GM12878 (cell line): ENCODE measurements around the gene STIL. TPM values are rescaled to one million over a fixed set of nuclear protein-coding genes. Genes with fewer than 3 reads are reported as not detected.

Experiments used
- ATAC-seq: fragments of 200-7000 bp; cut with Tn5 transposase; 3 replicates; pipeline ENCODE4 v1.9.1; 2020; ENCODE audit warnings: mild to moderate bottlenecking, moderate library complexity
- BruUV-seq: library from RNA; stranded (reverse); fragments of 400-500 nt; replicated peaks from 2 replicates; lab custom pipeline; 2021; lab: Mats Ljungman, UMichigan
- CTCF ChIA-PET: fragments of 300-600 bp; sonication (Branson Sonifier 250); formaldehyde crosslinking; extraction: SDS; loops from one replicate; lab custom pipeline; 2021; ENCODE audit warnings: inconsistent platforms; lab: Yijun Ruan, JAX
- POLR2A ChIA-PET: fragments of 350-600 bp; formaldehyde crosslinking; extraction: SDS; loops from one replicate; lab custom pipeline; 2021; ENCODE audit warnings: inconsistent platforms; lab: Charles Lee
- RAD21 ChIA-PET: fragments of 300-600 bp; sonication (Branson Sonifier 250); formaldehyde crosslinking; loops from one replicate; lab custom pipeline; 2023; ENCODE audit warnings: antibody characterized with exemption; ENCODE audit not compliant: unreplicated experiment; lab: Charles Lee
- SMC1A ChIA-PET: fragments of 300-600 bp; sonication (Branson Sonifier 250); formaldehyde crosslinking; loops from one replicate; lab custom pipeline; 2023; ENCODE audit not compliant: unreplicated experiment, uncharacterized antibody; lab: Charles Lee
- DNase-seq: peaks from one replicate; pipeline ENCODE4 v3.0.0-alpha.2; 2011; ENCODE audit warnings: low read depth, low spot score
- FAIRE-seq: peaks from 3 replicates; lab custom pipeline; 2011; peaks lifted over from hg19 to GRCh38; lab: Jason Lieb, UNC
- H2AFZ ChIP-seq: 2 replicates; pipeline ENCODE4 v1.6.0; 2011; ENCODE audit warnings: low read depth, low read length, control low read depth; ENCODE audit not compliant: control insufficient read depth
- H3K27ac ChIP-seq: 2 replicates; pipeline ENCODE4 v1.5.1; 2011; ENCODE audit warnings: control low read depth; ENCODE audit not compliant: control insufficient read depth, insufficient read depth
- H3K27me3 ChIP-seq, 2 experiments: replicated peaks in 1 of 2; 2 replicates each; pipeline versions ENCODE4 v1.6.0 to v1.6.1; 2011; ENCODE audit warnings: low read length in 1 of 2; ENCODE audit not compliant: control insufficient read depth in 2 of 2, insufficient read depth in 2 of 2
- H3K36me3 ChIP-seq, 2 experiments: 2 replicates each; pipeline ENCODE4 v1.5.1; 2011; ENCODE audit warnings: low read length in 1 of 2; ENCODE audit not compliant: control insufficient read depth in 2 of 2, insufficient read depth in 2 of 2
- H3K4me1 ChIP-seq: 2 replicates; pipeline ENCODE4 v1.6.1; 2011; ENCODE audit warnings: mild to moderate bottlenecking, low read length, moderate library complexity, mixed read lengths; ENCODE audit not compliant: control insufficient read depth, insufficient read depth
- H3K4me2 ChIP-seq: 2 replicates; pipeline ENCODE4 v1.6.0; 2011; ENCODE audit warnings: control low read depth; ENCODE audit not compliant: control insufficient read depth, insufficient read depth
- H3K4me3 ChIP-seq: fragments of 200-600 bp; sonication (generic); 2 replicates; pipeline ENCODE4 v1.5.1; 2016
- H3K79me2 ChIP-seq: 2 replicates; pipeline ENCODE4 v1.6.0; 2011; ENCODE audit warnings: low read length; ENCODE audit not compliant: control insufficient read depth, insufficient read depth
- H3K9ac ChIP-seq: 2 replicates; pipeline ENCODE4 v1.8.0; 2011; ENCODE audit warnings: low read length, control low read depth, mixed read lengths; ENCODE audit not compliant: control insufficient read depth, insufficient read depth
- H3K9me3 ChIP-seq: replicated peaks from 3 replicates; pipeline ENCODE4 v1.5.1; 2011; ENCODE audit warnings: mild to moderate bottlenecking, low read length; ENCODE audit not compliant: control insufficient read depth, insufficient read depth
- H4K20me1 ChIP-seq: 2 replicates; pipeline ENCODE4 v1.6.0; 2011; ENCODE audit not compliant: control insufficient read depth, insufficient read depth
- EED ChIP-seq: sonication (generic); IDR thresholded peaks from 2 replicates; pipeline ENCODE4 v1.6.1; 2016; ENCODE audit warnings: antibody characterized with exemption, low read depth
- NKRF ChIP-seq: fragments of 450-650 bp; conservative IDR thresholded peaks from 2 replicates; pipeline ENCODE4 v1.6.1; 2017; ENCODE audit warnings: mild to moderate bottlenecking, moderate library complexity
- NR2C2 ChIP-seq: IDR thresholded peaks from 2 replicates; pipeline ENCODE4 v1.6.1; 2011; ENCODE audit warnings: borderline replicate concordance, low read depth; ENCODE audit not compliant: control insufficient read depth, insufficient read length
- SP1 ChIP-seq: IDR thresholded peaks from one replicate; pipeline ENCODE4 v1.6.1; 2011; ENCODE audit warnings: low read depth, low read length
- SUZ12 ChIP-seq: fragments of 200-600 bp; sonication (generic); IDR thresholded peaks from one replicate; pipeline ENCODE4 v1.6.1; 2018; ENCODE audit warnings: antibody characterized with exemption, mild to moderate bottlenecking; ENCODE audit not compliant: unreplicated experiment
- TBL1XR1 ChIP-seq: IDR thresholded peaks from 2 replicates; pipeline ENCODE4 v1.6.1; 2012; ENCODE audit warnings: low read depth, low read length, improper control_type of control experiment
- WRNIP1 ChIP-seq: IDR thresholded peaks from 2 replicates; pipeline ENCODE4 v1.6.1; 2011; ENCODE audit warnings: low read depth, low read length, improper control_type of control experiment, borderline replicate concordance
- ZNF687 ChIP-seq: fragments of 450-650 bp; IDR thresholded peaks from 2 replicates; pipeline ENCODE4 v1.6.1; 2017; ENCODE audit warnings: mild to moderate bottlenecking, moderate library complexity
- WGBS: methylation state at CpG from one replicate; pipeline ENCODE4 v1.1.6; 2016; ENCODE audit warnings: low lambda C conversion rate; ENCODE audit not compliant: insufficient replicate concordance, insufficient coverage; ENCODE audit errors: missing lambda C conversion rate; 5-methylcytosine and 5-hydroxymethylcytosine counted together
- in situ Hi-C: fragments of 300-500 bp; cut with MboI; formaldehyde crosslinking; loops from 9 replicates; pipeline ENCODE4 v1.14.3; 2018; ENCODE audit warnings: mixed read lengths
- intact Hi-C: fragments of 100-400 bp; cut with micrococcal nuclease; formaldehyde crosslinking; loops from one replicate; pipeline ENCODE4 v1.14.2; 2022; ENCODE audit not compliant: unreplicated experiment
- polyA plus RNA-seq, 11 experiments: library from polyadenylated mRNA; depleted of rRNA in 4 of 11; unstranded in 6 of 11; stranded (reverse) in 5 of 11; fragments of >200 nt; fragmentation: Nextera tagmentation in 4 of 11; fragmentation: Illumina TruSeq in 1 of 11; extraction: Ambion mirVana in 4 of 11; extraction: Trizol in 1 of 11; gene quantifications; 1 replicate in 1 of 11; 2 replicates in 10 of 11; pipeline versions ENCODE4 v1.2.1 to v1.2.3, GENCODE V29; 2011 to 2016; ENCODE audit warnings: inconsistent platforms in 2 of 11, missing spikeins in 2 of 11, low read depth in 1 of 11
- total RNA-seq, 4 experiments: library from RNA; depleted of rRNA in 3 of 4; stranded (reverse); fragments of >200 nt in 3 of 4; fragmentation: Illumina TruSeq in 1 of 4; extraction: Trizol in 1 of 4; gene quantifications; 2 replicates each; pipeline versions ENCODE4 v1.2.1 to v1.2.3, GENCODE V29; 2013 to 2021

Gene STIL
- total and polyA plus RNA-seq, 10 of the 15 experiments (the other 5 are each of a cell fraction or from before 2014, with no cell fraction given), result 6.0 to 35.1 (median 26.5) TPM

- Histone ChIP-seq H3K4me3 (no peak overlapping the region), H2AFZ (no peak overlapping the region), H4K20me1 (no peaks in the 10 kb centered on the region), H3K9ac (no peak overlapping the region), H3K4me1 (no peaks in the 10 kb centered on the region), H3K27me3 (no peaks in the 10 kb centered on the region), H3K9me3 (no peaks in the 10 kb centered on the region), H3K4me2 (no peak overlapping the region), H3K27ac (no peak overlapping the region), H3K36me3 (peaks cover 0 to 17% of the 10 kb centered on the region in 2 experiments; a peak in 2 of 4 replicates), H3K79me2 (no peaks in the 10 kb centered on the region)
- BruUV-seq, result no TSS peak
- WGBS, result 100% methylated on average over 1 of the region's 1 CpG
- in situ Hi-C loops (no loop called here), intact Hi-C loops (no loop called here)
- ChIA-PET RAD21 (no interaction called here), SMC1A (interaction anchor here (1.4 to 2.9 kb wide), 2 partner anchors 10 to 73 kb away, joined by 3 to 20 read pairs; no protein-coding TSS in a partner anchor), POLR2A (interaction anchor here (0.6 kb wide), 1 partner anchor 1054 kb away, joined by 3 read pairs; no protein-coding TSS in a partner anchor), CTCF (interaction anchor here (4.4 kb wide), 1 partner anchor 11 kb away, joined by 26 read pairs; no protein-coding TSS in a partner anchor)
- no peak for FAIRE-seq
- TF ChIP-seq SUZ12 (no peak), NR2C2 (no peak), SP1 (no peak)
- DNase-seq, result no peak
- no peak for ATAC-seq
Measured at GRCh38 chr1:47252369-47252768, 61.6 kb downstream of the STIL start.

GRCh38 chr1:47249755-47250154, 64.2 kb downstream of the STIL start:
- peaks cover 0 to 13% of the 10 kb centered on the region in 2 experiments; a peak in 2 of 4 replicates for H3K36me3 ChIP-seq
- FAIRE-seq (no peak), ATAC-seq (no peak), DNase-seq (no peak)
- 100% methylated on average over 3 of the region's 3 CpGs for WGBS
- H3K27ac ChIP-seq, result no peak overlapping the region
- POLR2A ChIA-PET, result no interaction called here
- H3K27me3 ChIP-seq, result no peaks in the 10 kb centered on the region
- RAD21 ChIA-PET, result no interaction called here
- H3K4me1 ChIP-seq, result no peaks in the 10 kb centered on the region
- no peaks in the 10 kb centered on the region for H3K9me3 ChIP-seq
- no peaks in the 10 kb centered on the region for H3K79me2 ChIP-seq
- no peaks in the 10 kb centered on the region for H4K20me1 ChIP-seq
- no peak overlapping the region for H2AFZ ChIP-seq
- CTCF ChIA-PET, result interaction anchor here (1.3 kb wide), 1 partner anchor 13 kb away, joined by 3 read pairs; no protein-coding TSS in a partner anchor
- SMC1A ChIA-PET, result interaction anchor here (2.9 kb wide), 1 partner anchor 13 kb away, joined by 20 read pairs; no protein-coding TSS in a partner anchor
- H3K9ac ChIP-seq, result no peak overlapping the region
- intact Hi-C loops, result no loop called here
- no peak overlapping the region for H3K4me2 ChIP-seq
- BruUV-seq, result no TSS peak
- in situ Hi-C loops, result no loop called here
- H3K4me3 ChIP-seq, result no peak overlapping the region
- TF ChIP-seq WRNIP1 (no peak), EED (no peak), TBL1XR1 (no peak), ZNF687 (no peak), NKRF (no peak)
